ENCODE measurements around the gene FBXO27. TPM values are rescaled to one million over a fixed set of nuclear protein-coding genes. Genes with fewer than 3 reads are reported as not detected.

The FBXO27 gene
- total and polyA plus RNA-seq, 2 of the 13 experiments (the other 11 are each of a cell fraction or from before 2014, with no cell fraction given), result 0.15 to 2.8 TPM

DNA sequence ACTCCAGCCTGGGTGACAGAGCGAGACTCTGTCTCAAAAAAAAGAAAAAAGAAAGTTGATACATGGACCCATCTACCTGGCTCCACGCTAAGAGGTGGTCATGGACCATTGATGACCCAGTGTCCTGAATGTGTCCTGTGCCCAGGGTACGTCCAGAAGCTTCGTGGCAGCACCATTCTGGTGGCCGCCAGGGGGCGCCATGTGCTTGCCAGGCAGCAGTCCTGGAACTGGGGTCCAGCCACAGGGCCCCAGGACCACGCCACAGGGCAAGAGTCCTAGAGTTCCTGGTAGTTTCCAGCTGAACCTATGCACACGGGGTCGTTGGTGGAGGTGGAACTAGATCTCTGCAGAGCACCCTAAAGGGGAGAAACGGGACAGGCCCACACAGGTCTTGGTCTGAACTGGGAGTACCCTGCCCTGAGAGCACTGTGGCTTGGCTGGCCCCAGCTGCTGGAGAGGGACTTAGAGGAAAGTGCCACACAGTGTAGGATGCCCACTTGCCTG, 19.9 kb upstream of the FBXO27 start (continued):
- no peak for TF ChIP-seq ZNF468 (CRISPR knock-in tag; IDR thresholded peaks at IDR 0.05)
- TF ChIP-seq POGZ (CRISPR knock-in tag; IDR thresholded peaks at IDR 0.05), result no peak
- TF ChIP-seq MAFG (CRISPR knock-in tag; IDR thresholded peaks at IDR 0.05), result no peak
- no peak for TF ChIP-seq ZSCAN22 (CRISPR knock-in tag; IDR thresholded peaks at IDR 0.05)
- TF ChIP-seq, protein P1, sequence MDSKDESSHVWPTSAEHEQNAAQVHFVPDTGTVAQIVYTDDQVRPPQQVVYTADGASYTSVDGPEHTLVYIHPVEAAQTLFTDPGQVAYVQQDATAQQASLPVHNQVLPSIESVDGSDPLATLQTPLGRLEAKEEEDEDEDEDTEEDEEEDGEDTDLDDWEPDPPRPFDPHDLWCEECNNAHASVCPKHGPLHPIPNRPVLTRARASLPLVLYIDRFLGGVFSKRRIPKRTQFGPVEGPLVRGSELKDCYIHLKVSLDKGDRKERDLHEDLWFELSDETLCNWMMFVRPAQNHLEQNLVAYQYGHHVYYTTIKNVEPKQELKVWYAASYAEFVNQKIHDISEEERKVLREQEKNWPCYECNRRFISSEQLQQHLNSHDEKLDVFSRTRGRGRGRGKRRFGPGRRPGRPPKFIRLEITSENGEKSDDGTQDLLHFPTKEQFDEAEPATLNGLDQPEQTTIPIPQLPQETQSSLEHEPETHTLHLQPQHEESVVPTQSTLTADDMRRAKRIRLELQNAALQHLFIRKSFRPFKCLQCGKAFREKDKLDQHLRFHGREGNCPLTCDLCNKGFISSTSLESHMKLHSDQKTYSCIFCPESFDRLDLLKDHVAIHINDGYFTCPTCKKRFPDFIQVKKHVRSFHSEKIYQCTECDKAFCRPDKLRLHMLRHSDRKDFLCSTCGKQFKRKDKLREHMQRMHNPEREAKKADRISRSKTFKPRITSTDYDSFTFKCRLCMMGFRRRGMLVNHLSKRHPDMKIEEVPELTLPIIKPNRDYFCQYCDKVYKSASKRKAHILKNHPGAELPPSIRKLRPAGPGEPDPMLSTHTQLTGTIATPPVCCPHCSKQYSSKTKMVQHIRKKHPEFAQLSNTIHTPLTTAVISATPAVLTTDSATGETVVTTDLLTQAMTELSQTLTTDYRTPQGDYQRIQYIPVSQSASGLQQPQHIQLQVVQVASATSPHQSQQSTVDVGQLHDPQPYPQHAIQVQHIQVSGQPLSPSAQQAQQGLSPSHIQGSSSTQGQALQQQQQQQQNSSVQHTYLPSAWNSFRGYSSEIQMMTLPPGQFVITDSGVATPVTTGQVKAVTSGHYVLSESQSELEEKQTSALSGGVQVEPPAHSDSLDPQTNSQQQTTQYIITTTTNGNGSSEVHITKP (CRISPR knock-in tag; IDR thresholded peaks at IDR 0.05; ENCODE audit: low read depth), result no peak
- TF ChIP-seq SRSF9 (IDR thresholded peaks at IDR 0.05; ENCODE audit: borderline replicate concordance, insufficient read depth, low read depth, low read length, poor library complexity, severe bottlenecking), result no peak
- no peak for TF ChIP-seq ZNF703 (CRISPR knock-in tag; IDR thresholded peaks at IDR 0.05; ENCODE audit: borderline replicate concordance)
- TF ChIP-seq, protein P2, sequence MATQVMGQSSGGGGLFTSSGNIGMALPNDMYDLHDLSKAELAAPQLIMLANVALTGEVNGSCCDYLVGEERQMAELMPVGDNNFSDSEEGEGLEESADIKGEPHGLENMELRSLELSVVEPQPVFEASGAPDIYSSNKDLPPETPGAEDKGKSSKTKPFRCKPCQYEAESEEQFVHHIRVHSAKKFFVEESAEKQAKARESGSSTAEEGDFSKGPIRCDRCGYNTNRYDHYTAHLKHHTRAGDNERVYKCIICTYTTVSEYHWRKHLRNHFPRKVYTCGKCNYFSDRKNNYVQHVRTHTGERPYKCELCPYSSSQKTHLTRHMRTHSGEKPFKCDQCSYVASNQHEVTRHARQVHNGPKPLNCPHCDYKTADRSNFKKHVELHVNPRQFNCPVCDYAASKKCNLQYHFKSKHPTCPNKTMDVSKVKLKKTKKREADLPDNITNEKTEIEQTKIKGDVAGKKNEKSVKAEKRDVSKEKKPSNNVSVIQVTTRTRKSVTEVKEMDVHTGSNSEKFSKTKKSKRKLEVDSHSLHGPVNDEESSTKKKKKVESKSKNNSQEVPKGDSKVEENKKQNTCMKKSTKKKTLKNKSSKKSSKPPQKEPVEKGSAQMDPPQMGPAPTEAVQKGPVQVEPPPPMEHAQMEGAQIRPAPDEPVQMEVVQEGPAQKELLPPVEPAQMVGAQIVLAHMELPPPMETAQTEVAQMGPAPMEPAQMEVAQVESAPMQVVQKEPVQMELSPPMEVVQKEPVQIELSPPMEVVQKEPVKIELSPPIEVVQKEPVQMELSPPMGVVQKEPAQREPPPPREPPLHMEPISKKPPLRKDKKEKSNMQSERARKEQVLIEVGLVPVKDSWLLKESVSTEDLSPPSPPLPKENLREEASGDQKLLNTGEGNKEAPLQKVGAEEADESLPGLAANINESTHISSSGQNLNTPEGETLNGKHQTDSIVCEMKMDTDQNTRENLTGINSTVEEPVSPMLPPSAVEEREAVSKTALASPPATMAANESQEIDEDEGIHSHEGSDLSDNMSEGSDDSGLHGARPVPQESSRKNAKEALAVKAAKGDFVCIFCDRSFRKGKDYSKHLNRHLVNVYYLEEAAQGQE (IDR thresholded peaks at IDR 0.05; ENCODE audit: borderline replicate concordance in 1 of 2, low read depth in 1 of 2, low read length in 2 of 2), result no peak
- no peak for TF ChIP-seq SOX5 (CRISPR knock-in tag; IDR thresholded peaks at IDR 0.05; ENCODE audit: borderline replicate concordance)
- no peak for TF ChIP-seq ZNF431 (CRISPR knock-in tag; IDR thresholded peaks at IDR 0.05; ENCODE audit: borderline replicate concordance, low read depth)
- no peak for TF ChIP-seq YY1 (IDR thresholded peaks at IDR 0.05; ENCODE audit: insufficient read depth, insufficient replicate concordance, low read depth, low read length)
- TF ChIP-seq SIN3B (IDR thresholded peaks at IDR 0.05; ENCODE audit: low read length), result no peak
- TF ChIP-seq POLR2G (IDR thresholded peaks at IDR 0.05; ENCODE audit: low read depth, low read length), result no peak
- TF ChIP-seq MAZ (IDR thresholded peaks at IDR 0.05; ENCODE audit: borderline replicate concordance, low read depth, low read length), result no peak
- TF ChIP-seq MAZ (CRISPR knock-in tag; IDR thresholded peaks at IDR 0.05; ENCODE audit: low read depth), result no peak
- no peak for TF ChIP-seq ZNF484 (CRISPR knock-in tag; IDR thresholded peaks at IDR 0.05; ENCODE audit: borderline replicate concordance, low read depth)
- TF ChIP-seq, protein P3, sequence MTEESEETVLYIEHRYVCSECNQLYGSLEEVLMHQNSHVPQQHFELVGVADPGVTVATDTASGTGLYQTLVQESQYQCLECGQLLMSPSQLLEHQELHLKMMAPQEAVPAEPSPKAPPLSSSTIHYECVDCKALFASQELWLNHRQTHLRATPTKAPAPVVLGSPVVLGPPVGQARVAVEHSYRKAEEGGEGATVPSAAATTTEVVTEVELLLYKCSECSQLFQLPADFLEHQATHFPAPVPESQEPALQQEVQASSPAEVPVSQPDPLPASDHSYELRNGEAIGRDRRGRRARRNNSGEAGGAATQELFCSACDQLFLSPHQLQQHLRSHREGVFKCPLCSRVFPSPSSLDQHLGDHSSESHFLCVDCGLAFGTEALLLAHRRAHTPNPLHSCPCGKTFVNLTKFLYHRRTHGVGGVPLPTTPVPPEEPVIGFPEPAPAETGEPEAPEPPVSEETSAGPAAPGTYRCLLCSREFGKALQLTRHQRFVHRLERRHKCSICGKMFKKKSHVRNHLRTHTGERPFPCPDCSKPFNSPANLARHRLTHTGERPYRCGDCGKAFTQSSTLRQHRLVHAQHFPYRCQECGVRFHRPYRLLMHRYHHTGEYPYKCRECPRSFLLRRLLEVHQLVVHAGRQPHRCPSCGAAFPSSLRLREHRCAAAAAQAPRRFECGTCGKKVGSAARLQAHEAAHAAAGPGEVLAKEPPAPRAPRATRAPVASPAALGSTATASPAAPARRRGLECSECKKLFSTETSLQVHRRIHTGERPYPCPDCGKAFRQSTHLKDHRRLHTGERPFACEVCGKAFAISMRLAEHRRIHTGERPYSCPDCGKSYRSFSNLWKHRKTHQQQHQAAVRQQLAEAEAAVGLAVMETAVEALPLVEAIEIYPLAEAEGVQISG (CRISPR knock-in tag; IDR thresholded peaks at IDR 0.05), result no peak
- TF ChIP-seq SP5 (CRISPR knock-in tag; IDR thresholded peaks at IDR 0.05; ENCODE audit: borderline replicate concordance, low read depth), result no peak
- TF ChIP-seq CHD2 (IDR thresholded peaks at IDR 0.05; ENCODE audit: low read depth, low read length), result no peak
- no peak for TF ChIP-seq ZNF605 (CRISPR knock-in tag; IDR thresholded peaks at IDR 0.05)
